Thyroid gland (tissue), 4 donors: ENCODE results near the gene SSUH2. TPM values are rescaled to one million over a fixed set of nuclear protein-coding genes. Genes with fewer than 3 reads are reported as not detected.

Source experiments
- DNase-seq, 2 donors: peaks; one replicate each; pipeline ENCODE4 v3.0.0-alpha.2; 2019
- H3K27ac ChIP-seq, 3 donors: fragments of 200-600 bp; sonication (generic); 1 replicate in 2 of 3; 2 replicates in 1 of 3; pipeline ENCODE4 v1.5.1; 2016 to 2019; ENCODE audit warnings: mild to moderate bottlenecking in 1 of 3, moderate library complexity in 1 of 3
- H3K27me3 ChIP-seq: fragments of 200-600 bp; sonication (generic); one replicate; pipeline ENCODE4 v1.5.1; 2019
- H3K36me3 ChIP-seq, 2 donors: fragments of 200-600 bp; sonication (generic); one replicate each; pipeline ENCODE4 v1.5.1; 2016 to 2019
- H3K4me1 ChIP-seq, 2 donors: fragments of 200-600 bp; sonication (generic); one replicate each; pipeline ENCODE4 v1.5.1; 2017 to 2019
- H3K4me3 ChIP-seq, 3 donors: fragments of 200-600 bp; sonication (generic); replicated peaks in 1 of 3; 1 replicate in 2 of 3; 2 replicates in 1 of 3; pipeline ENCODE4 v1.5.1; 2016; ENCODE audit warnings: mild to moderate bottlenecking in 1 of 3
- H3K9me3 ChIP-seq: fragments of 200-600 bp; sonication (generic); one replicate; pipeline ENCODE4 v1.5.1; 2017
- POLR2A ChIP-seq, 2 donors: fragments of 450-650 bp; IDR thresholded peaks; one replicate each; pipeline ENCODE4 v1.6.1; 2017; ENCODE audit warnings: antibody characterized with exemption in 2 of 2, mild to moderate bottlenecking in 2 of 2, moderate library complexity in 1 of 2
- WGBS, 2 donors: methylation state at CpG; one replicate each; pipeline ENCODE4 v1.1.5; 2017; 5-methylcytosine and 5-hydroxymethylcytosine counted together
- intact Hi-C: fragments of 100-400 bp; cut with DNase I; formaldehyde crosslinking; loops from one replicate; pipeline ENCODE4 v1.15.1; 2023
- total RNA-seq, 4 donors: library from RNA; depleted of rRNA; stranded (reverse); fragments of >200 nt; gene quantifications; one replicate each; pipeline ENCODE4 v1.2.3, GENCODE V29; 2016
- TF ChIP-seq, protein P1 (sequence below), 6 experiments: fragments of 200-600 bp in 3 of 6; fragments of 450-650 bp in 3 of 6; sonication (generic) in 3 of 6; IDR thresholded peaks; one replicate each; pipeline ENCODE4 v1.5.1; 2016 to 2019; ENCODE audit warnings: antibody characterized with exemption in 6 of 6, mild to moderate bottlenecking in 2 of 6, inconsistent platforms in 1 of 6, moderate library complexity in 1 of 6

SSUH2 gene
- total RNA-seq, 4 donors from 2014 or later, result 0.11 to 1.0 (median 0.42) TPM; not detected in 1

DNA sequence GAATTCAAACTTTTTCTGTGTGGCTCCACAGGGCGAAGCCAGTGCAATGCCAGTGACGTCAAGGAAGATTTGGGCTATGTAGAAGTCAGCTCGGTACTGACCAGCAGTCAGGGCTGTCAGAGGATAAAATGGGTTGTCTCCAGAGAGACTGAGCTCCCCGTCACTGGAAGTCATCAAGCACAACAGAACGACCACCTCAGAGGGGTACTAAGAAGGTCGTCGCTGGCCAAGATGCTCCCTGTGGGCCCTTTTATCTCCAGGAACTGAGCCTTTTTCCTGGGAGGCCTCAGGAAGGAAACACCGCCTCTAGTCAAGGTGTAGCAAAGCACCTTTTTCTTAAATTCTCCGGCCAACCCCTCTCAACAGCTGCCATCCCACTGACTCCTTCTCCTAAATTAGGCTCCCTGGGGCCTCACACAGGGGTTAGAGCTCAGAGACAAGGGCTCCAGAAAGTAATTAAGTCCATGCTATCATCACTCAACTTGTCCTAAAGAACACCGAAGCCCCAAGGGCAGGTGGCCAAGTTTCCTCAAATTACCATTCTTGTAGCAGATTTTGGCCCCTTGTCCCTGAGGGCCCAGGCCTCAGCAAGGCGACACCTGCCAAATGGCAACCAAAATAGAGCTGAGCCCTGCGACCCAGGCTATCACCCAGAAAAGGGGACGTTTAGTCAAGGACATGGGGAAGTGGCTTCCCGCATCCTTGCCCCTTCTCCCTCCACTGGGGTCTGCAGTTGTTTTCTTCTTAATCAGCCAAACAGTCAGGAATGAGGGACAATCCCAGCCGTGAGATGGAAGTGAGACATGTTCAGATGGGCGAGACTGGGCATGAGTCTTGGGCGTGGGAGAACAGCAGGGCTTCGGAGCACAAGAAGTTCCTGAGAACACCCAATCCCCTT lies 48.0 kb downstream of the SSUH2 start:
- Histone ChIP-seq H3K27ac (no peak overlapping the region), H3K27me3 (no peaks in the 10 kb centered on the region), H3K4me3 (no peak overlapping the region), H3K9me3 (no peaks in the 10 kb centered on the region), H3K36me3 (no peaks in the 10 kb centered on the region), H3K4me1 (no peaks in the 10 kb centered on the region)
- 81 to 85% methylated on average over 18 of the region's 18 CpGs for WGBS, 2 donors
- TF ChIP-seq POLR2A (IDR thresholded peaks at IDR 0.05), result no peak
- TF ChIP-seq, protein P1, sequence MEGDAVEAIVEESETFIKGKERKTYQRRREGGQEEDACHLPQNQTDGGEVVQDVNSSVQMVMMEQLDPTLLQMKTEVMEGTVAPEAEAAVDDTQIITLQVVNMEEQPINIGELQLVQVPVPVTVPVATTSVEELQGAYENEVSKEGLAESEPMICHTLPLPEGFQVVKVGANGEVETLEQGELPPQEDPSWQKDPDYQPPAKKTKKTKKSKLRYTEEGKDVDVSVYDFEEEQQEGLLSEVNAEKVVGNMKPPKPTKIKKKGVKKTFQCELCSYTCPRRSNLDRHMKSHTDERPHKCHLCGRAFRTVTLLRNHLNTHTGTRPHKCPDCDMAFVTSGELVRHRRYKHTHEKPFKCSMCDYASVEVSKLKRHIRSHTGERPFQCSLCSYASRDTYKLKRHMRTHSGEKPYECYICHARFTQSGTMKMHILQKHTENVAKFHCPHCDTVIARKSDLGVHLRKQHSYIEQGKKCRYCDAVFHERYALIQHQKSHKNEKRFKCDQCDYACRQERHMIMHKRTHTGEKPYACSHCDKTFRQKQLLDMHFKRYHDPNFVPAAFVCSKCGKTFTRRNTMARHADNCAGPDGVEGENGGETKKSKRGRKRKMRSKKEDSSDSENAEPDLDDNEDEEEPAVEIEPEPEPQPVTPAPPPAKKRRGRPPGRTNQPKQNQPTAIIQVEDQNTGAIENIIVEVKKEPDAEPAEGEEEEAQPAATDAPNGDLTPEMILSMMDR (IDR thresholded peaks at IDR 0.05), result no peak
- intact Hi-C loops, result no loop called here
- DNase-seq, result no peak

DNA sequence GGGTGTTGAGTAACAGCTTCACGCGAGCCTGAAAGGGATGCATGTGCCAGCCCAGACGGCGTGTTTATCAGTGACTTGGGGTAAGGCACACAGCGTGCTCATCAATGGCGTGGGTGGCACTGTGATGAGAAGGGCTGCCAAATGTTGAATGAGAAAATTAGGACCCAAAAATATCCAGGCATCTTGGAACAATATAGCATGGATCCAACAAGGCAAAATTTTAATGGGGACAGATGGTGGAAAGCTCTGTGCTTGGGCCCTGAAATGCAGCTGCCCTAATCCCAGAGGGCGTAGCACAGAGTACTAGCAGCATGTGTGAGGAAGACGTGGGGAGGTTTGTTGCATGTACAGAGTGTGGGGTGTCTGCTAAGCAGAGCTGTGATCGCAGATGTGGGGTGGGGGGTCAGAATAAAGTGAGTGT lies 48.9 kb downstream of the SSUH2 start:
- 94 to 95% methylated on average over 9 of the region's 9 CpGs for WGBS, 2 donors
- no peaks in the 10 kb centered on the region for H3K9me3 ChIP-seq
- DNase-seq, result no peak
- intact Hi-C loops, result no loop called here
- no peaks in the 10 kb centered on the region for H3K36me3 ChIP-seq
- TF ChIP-seq, protein P1 (IDR thresholded peaks at IDR 0.05), result no peak
- no peak for TF ChIP-seq POLR2A (IDR thresholded peaks at IDR 0.05)
- H3K4me3 ChIP-seq, result no peak overlapping the region
- no peak overlapping the region for H3K27ac ChIP-seq
- no peaks in the 10 kb centered on the region for H3K4me1 ChIP-seq
- no peaks in the 10 kb centered on the region for H3K27me3 ChIP-seq

DNA sequence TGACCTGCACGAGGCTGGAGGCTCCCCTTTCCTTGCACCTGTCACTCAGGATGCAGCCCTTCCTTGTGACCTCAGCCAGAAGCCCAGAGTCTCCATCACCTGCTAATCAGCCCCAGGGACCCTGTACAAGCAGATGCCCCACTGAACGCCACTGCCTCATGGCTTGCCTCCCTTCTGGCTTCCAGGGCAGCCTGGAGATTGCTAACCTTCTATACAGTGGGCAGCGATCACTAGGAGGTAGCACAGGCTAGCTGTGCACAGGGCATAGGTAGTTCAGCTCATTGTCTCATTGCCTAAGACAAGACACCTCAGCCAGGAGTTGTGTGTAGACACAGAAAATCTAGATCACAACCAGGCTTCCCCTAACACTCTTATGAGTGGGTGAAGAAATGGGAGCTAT lies 49.3 kb downstream of the SSUH2 start:
- 87% methylated on average over 3 of the region's 3 CpGs for WGBS, 2 donors
- Histone ChIP-seq H3K4me3 (no peak overlapping the region), H3K27ac (no peak overlapping the region), H3K9me3 (no peaks in the 10 kb centered on the region), H3K36me3 (no peaks in the 10 kb centered on the region), H3K4me1 (no peaks in the 10 kb centered on the region), H3K27me3 (no peaks in the 10 kb centered on the region)
- no peak for TF ChIP-seq POLR2A (IDR thresholded peaks at IDR 0.05)
- TF ChIP-seq, protein P1 (IDR thresholded peaks at IDR 0.05), result no peak
- no peak for DNase-seq
- intact Hi-C loops, result no loop called here

DNA sequence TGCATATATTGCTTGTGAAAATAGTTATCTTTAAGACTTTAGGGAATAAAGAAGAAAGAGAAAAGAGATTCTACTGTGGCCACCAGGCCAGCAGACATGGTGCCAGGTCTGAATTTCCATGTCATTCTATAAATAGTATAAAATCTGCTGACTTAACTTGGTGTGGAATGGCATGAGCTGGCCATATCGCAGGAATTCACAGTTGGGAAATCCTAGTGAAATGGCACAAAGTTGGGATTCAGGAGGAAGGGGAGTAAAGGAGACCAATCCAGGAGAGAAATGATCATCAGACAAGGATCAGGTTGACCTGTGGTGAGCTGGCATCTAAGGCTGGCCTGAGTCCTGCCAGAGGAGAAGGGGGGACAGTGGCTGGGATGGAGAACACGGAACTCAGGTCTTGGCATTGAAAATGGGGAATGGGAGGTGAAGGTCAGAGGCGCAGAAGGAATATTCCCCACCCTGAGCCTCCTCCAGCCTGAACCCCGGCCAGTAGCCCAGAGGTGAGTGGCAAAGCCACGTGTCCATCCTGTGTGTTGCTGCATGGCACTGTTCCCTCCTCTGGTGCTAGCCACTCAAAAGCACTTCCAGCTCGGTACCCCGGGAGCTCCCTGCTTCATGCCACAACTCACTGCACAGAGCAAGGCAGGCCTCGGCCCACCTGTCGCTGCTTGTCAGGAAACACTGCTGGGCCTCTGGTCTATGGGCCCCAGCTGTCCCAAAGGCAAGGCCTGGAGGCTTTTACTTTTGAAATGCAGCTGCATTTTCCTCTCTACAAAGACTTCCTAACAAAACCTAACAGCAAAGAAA lies 51.4 kb downstream of the SSUH2 start:
- Histone ChIP-seq H3K4me3 (no peak overlapping the region), H3K27ac (no peak overlapping the region), H3K9me3 (no peaks in the 10 kb centered on the region), H3K27me3 (no peaks in the 10 kb centered on the region), H3K4me1 (no peaks in the 10 kb centered on the region), H3K36me3 (no peaks in the 10 kb centered on the region)
- intact Hi-C loops, result no loop called here
- DNase-seq, result no peak
- WGBS, 2 donors, result 73% methylated on average over 7 to 9 of the region's 9 CpGs
- no peak for TF ChIP-seq POLR2A (IDR thresholded peaks at IDR 0.05)
- TF ChIP-seq, protein P1 (IDR thresholded peaks at IDR 0.05), result no peak
